GM21526 (cell line): Measurements from ENCODE around the gene TDRD12.

Experiments
- ATAC-seq: cut with Tn5 transposase; IDR thresholded peaks from one replicate; pipeline ENCODE4 v1.9.1; 2021; ENCODE audit warnings: moderate library complexity; ENCODE audit not compliant: unreplicated experiment, low FRiP score

The TDRD12 gene, protein sequence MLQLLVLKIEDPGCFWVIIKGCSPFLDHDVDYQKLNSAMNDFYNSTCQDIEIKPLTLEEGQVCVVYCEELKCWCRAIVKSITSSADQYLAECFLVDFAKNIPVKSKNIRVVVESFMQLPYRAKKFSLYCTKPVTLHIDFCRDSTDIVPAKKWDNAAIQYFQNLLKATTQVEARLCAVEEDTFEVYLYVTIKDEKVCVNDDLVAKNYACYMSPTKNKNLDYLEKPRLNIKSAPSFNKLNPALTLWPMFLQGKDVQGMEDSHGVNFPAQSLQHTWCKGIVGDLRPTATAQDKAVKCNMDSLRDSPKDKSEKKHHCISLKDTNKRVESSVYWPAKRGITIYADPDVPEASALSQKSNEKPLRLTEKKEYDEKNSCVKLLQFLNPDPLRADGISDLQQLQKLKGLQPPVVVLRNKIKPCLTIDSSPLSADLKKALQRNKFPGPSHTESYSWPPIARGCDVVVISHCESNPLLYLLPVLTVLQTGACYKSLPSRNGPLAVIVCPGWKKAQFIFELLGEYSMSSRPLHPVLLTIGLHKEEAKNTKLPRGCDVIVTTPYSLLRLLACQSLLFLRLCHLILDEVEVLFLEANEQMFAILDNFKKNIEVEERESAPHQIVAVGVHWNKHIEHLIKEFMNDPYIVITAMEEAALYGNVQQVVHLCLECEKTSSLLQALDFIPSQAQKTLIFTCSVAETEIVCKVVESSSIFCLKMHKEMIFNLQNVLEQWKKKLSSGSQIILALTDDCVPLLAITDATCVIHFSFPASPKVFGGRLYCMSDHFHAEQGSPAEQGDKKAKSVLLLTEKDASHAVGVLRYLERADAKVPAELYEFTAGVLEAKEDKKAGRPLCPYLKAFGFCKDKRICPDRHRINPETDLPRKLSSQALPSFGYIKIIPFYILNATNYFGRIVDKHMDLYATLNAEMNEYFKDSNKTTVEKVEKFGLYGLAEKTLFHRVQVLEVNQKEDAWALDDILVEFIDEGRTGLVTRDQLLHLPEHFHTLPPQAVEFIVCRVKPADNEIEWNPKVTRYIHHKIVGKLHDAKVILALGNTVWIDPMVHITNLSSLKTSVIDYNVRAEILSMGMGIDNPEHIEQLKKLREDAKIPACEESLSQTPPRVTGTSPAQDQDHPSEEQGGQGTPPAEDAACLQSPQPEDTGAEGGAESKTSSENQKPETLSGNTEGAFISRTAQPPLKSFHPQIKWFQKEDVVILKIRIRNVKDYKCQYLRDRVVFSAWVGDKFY (N-terminal part only)

DNA sequence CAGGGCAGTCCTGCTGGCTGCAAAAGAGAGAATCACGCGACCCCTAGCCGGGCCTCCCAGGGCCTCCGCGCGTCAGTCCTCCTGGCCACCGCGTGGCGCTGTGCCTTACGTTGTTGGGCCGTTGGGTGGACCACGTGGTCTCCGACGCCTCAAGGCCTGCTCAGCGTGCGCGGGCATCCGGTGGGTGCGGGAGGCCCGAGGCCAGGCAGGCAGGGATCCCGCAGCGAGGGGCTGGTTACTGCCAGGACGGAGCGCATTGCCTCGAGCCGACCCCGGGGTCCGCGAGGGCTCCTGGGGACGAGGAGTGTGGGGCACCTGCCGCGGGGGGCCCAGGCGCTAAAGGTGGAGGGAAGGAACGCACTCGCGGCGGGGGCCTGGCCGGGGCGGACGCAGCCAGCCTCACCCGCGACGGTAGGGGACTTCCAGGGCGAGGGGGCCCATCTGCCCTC is at the start of gene TDRD12:
Gene TDRD12, plus strand, starts transcription at position 157 of the 449 bp plus-strand sequence. CDS start 306 bp downstream, outside the sequence.
- ATAC-seq = no peak

DNA sequence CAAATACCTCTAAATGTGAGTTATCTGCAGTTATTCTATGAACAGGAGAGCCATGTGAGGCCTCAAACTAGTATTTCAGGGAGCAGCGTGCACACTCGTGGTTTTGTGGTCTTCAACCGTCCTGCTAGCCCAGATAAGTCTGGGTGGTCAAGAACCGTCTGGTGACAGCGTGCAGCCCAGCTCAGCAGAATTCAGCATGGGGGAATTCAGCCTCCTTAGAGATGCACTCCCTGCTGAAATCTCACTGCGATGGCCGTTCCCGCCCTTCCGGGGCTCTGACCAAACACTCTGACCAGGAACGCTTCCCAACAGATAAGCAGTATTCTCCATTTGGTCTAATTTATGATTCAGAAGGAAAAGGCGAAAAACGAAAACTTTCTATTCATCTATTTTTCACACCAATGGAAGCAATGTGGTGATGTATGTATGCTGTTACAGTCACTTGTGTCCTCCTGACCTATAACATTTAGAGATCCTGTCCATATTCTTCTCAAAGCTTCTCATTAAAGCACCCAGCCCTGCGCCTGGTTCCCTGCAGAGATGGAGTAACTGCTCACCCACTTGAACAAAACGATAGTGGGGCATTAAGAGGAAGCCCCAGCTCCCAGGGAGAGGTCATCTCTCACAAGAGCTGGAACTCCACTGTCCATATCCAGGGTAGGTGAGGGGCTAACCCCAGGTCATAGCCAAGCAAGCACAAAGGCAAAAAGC is 47.5 kb upstream of the TDRD12 start:
- no peak for ATAC-seq

DNA sequence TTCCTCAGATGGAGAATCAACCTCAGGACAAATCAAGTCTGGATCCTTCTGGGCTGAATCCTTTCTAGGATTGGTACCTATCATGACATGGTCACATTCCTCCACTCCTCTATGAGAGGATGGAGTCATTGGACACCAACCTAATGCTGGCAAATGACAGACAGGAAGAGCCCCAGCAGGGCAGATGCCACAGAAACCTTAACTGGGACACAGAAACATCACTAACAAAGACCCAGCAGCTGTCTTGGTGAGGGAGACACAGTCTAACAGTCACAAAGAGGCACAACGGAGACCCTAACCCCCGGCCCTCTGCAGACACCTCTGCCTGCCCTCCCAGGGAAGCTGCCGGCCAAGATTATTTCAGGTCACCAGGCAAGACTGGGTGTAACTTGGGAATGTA is 46.7 kb upstream of the TDRD12 start:
- no peak for ATAC-seq

DNA sequence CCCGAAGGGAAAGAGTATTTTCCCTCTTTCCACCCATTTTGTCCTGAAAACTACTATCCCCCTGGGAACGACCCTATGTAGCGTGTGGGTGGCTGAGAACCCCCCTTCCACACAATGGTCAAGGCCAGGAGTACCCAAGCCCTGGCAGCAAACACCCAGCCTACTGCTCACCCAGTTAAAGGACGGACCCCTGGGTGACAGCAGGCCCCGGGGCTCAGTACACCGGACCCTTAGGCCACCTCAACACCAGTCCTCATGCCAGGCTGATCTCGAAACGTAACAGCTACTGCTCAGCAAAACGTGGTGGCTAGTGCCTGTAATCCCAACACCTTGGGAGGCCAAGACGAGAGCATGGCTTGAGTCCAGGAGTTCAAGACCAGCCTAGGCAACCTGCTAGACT is 46.0 kb upstream of the TDRD12 start:
- no peak for ATAC-seq

DNA sequence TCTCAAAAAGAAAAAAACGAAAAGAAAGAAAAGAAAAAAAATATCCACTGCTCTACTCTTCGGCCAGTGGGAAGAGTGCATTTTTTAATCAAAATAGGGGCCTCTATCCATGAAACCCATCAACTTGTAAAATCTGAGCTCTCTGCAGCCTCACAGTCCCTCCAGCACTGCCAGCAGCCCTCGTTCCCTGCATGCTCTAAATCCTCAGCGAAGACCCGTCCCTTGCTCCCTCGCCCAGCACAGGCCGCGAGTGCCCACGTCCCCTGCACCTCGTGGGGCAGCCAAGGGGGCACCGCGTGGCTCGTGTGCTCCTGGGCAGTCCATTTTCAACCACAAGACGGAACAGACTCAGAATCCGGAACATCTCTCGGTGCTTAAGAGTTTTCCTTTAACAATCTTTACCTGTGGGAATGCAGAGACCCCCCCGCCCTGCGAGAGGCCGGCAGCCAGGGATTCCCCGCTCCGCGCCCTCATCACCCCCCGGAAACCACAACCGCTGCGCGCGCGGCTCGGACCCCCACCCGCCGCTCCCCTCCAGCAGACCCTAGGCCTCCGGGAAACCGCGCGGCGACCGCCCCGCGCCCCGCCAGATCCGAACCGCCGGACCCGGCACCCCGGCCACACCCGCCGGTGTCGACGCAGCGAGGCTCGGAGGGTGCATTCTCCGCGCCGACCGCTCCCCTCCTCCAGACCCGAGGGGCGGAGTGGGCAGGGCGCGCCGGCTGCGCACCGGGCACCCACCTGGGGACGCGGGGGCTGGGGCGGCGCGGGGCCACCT is 45.2 kb upstream of the TDRD12 start:
- ATAC-seq = no peak

DNA sequence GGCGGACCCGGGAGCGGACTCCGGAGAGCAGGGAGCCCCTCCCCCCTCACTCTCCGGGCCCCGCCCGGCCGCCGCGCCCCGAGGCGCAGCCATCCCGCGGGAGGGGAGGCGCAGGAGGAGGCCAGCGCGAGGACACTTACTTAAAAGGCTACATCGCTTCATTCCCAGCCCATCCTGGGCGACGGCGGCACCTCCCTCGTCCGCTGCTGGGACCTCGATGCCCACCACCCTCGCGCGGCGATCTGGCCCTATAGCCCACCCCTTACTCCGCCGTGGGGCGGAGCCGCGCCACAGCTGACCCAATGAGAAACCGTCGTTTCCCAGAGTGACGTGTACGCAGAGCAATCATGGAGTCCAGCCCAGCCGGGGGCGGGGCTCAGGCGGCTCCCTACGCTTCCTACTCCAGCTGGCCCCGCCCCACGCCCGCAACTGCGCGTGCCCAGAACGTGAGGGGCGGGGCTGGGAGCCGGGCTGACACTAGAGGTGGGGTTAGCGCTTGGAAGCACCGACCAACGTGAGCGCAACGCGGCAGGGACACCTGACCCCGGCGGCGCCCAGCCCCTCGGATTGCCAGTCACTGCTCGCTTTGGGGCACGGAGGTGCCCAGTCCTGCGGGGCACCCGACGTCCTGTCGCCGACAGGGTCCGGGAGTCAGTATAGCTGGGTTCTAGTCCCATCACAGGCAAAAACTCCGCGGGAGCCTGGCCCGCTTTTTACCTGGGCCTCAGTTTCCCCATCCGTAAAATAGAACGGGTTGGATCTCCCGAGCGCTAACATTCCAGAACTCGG is 44.4 kb upstream of the TDRD12 start, which contains the start of gene ANKRD27:
Gene ANKRD27, minus strand, starts transcription at position 250 of the 789 bp plus-strand sequence. CDS start 16,165 bp downstream, outside the sequence.
- peak; percentile 96 for ATAC-seq

DNA sequence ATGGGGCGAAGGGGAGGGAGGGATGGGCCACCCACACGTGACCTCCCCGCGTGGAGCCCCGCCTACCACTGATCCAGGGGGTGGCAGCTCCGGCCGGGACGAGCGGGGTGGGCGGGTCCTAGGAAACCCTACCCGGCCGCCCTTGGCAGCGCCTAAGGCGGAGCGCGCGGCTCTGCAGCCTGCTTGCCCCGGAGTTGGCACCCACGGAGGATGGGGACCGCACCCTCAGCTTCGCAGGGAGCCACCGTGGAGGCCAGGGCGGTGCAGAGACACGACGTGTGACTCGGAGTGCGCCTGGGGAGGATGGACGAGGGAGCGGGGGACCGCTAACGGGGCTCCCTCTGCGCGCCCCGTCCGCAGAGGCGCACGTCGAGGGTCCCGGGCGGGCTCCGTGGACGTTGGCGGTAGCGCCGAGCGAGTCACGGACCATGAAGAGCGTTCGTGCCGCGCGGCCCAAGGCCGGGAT is 43.8 kb upstream of the TDRD12 start, which contains the start of gene RGS9BP:
Gene RGS9BP, plus strand, starts transcription at position 129 of the 466 bp plus-strand sequence. CDS start 416 bp downstream, outside the sequence.
- ATAC-seq = no peak

DNA sequence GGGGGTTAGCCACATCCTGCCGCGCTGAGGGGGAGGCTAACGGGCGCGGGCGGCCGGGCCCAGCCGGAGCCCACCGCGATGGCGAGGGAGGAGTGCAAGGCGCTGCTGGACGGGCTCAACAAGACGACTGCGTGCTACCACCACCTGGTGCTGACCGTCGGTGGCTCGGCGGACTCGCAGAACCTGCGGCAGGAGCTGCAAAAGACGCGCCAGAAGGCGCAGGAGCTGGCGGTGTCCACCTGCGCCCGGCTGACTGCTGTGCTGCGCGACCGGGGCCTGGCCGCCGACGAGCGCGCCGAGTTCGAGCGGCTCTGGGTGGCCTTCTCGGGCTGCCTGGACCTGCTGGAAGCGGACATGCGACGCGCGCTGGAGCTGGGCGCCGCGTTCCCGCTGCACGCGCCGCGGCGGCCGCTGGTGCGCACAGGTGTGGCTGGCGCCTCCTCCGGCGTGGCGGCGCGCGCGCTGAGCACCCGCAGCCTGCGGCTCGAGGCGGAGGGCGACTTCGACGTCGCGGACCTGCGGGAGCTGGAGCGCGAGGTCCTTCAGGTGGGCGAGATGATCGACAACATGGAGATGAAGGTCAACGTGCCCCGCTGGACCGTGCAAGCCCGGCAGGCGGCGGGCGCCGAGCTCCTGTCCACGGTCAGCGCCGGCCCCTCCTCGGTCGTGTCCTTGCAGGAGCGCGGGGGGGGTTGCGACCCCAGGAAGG is 43.2 kb upstream of the TDRD12 start:
- ATAC-seq = no peak

DNA sequence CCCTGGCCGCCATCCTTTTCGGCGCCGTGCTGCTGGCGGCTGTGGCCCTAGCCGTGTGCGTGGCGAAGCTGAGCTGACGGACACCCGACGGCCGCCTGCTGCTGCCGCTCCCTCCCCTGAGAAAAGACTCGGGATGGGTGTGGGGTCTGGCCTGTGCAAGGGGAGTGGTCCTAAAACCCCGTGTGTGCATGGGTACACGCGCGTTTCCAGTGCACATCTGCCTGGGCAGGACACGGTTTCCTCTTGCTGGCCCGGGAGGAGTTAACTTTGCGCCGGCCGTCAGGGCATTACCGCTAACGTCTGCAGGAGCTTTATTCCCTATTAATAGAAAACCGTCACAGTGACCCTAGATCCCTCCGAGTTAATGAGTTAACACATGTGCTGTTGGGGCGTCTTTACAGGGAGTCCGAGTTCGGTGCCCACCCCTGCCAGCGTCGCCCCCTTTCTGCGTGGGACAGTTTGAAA is 42.6 kb upstream of the TDRD12 start:
- no peak for ATAC-seq

DNA sequence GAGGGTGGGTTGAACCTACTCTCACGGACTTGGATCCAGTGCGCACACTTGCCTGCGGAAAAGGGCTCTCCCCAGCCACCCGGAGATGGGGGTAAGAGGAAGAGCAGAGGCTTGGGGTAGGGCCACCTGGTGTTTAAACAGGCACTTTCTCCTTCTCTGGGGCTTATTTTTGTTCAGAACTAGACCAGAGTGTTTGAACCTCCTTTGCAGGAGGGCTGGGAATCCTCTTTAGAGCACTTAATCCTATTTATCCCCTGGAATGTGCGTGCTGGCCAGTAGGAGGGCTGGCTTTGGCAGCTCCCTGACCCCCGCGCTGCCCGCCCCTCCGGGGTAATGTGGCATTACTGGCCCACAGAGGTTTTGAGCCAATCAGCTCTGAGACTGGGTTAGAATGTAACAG is 41.9 kb upstream of the TDRD12 start:
- no peak for ATAC-seq

DNA sequence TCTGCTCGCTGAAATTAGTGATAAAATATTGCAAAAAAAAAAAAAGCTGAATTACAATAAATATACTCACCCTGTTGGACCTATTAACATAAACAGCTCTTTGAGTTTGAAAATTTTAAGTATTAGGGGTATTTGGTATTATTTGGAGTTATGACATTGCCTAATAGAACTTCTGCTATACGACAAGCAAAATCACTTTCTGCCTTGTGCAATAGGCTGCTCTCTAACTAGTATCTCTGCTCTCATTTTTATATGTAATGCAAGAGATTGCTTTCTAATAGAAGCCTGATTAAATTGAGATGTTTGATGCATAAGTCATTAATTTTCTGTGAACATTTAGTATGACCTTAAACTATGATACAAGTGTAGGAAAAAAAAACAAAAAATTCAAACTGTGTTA is 38.6 kb upstream of the TDRD12 start:
- ATAC-seq = no peak

DNA sequence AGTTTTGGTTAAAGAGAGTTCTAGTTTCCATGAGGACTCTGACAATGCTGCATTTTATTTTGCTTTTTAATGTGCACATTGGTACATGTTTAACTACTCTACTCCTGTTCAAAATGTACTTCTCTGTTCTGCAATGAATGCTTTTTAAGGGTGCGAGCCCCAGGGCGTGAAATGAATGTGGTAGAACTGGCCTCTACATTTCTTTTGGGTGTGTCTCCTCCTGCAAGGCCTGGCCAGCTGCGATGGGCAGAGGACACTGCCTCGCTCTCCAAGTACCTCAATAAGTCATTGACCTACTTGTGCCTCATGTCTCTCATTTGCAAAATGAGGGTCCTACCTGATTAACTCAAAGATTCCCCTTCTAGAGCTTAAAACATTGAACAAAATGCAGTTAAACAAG is 37.2 kb upstream of the TDRD12 start:
- no peak for ATAC-seq

DNA sequence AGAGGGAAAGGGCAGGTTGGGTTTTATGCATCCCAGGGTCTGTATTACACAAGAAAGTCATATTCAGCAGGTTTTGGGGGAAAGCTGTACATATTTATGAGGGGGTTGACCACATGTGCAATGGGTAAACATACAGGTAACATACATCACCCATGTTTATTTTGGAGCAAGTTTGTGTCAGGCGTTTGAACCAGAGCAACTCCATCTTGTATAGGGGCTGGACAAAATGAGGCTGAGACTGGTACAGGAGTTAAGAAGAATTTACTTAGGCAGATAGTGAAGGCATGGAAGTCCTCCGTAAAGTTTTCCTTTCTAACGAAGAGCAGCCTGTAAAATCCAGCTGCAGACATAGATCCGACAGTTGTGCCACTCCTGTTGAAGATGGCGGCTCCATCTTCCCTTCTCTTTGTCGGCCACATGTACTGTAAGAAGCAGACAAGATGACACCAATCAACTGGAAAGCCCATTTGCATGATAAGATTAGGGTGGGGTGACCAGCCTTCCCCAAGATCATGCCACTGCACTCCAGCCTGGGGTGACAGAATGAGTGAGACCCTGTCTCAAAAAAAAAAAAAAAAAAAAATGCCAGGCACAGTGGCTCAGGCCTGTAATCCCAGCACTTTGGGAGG is 32.6 kb upstream of the TDRD12 start:
- no peak for ATAC-seq

DNA sequence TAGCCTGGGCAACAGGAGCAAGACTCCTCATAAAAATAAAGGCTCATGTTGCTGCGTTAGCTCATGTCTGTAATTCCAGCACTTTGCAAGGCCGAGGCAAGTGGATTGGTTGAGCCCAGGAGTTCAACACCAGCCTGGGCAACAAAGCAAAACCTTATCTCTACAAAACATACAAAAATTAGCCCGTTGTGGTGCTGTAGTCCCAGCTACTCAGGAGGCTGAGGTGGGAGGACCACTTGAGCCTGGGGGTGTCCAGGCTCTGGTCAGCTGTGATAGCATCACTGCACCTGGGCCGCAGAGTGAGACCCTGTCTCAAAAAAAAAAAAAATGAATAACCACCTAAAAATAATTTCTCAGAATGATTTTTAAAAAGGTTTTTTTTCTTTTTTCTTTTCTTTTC is 31.9 kb upstream of the TDRD12 start:
- ATAC-seq = no peak

DNA sequence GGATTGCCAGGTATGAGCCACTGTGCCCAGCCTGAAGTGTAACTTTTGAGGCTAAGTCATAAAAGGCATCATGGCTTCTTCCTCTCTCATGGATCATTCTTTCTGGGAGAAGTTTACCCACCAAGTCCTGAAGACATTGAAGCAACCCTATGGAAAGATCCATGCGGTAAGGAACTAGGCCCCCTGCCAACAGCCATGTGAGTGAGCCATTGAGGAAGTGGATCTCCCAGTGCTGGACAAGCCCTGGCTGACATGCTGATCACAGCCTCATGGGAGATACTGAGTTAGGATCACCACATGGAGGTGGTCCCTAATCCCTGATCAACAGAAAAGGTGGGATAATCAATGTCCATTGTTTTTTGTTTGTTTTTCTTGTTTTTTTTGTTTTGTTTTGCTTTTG is 31.3 kb upstream of the TDRD12 start:
- ATAC-seq = no peak

DNA sequence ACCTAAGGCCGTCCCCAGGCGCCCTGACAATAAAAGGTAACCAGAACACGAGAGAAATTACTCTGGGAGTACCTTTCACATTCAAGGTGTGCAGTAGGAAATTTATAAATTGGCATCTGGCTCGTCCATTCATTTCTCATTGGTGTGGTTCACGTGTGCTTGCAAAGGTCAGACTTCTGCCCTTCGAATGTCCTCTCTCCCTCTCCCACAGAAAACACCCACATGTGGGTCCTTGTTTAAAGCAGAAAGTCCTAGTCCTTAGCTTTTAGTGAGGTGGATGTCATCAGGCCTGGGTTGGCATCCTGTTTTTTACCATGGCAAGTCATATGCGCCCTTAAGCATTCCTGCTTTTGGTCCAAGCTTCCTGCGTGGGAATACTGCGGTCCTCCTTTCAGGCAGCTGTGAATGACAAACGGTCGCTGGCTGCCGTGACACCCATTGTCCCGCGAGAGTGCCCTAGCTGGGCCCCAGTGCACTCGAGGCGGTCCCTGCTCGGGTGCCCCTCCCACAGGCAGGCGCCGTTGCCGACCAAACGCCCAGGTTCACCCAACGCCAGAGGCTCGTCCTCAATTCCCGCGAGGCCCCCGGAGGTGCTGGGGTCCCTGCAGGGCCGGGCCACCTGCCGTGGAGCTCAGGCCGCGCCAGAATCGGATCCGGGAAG is 28.1 kb upstream of the TDRD12 start, which contains the start of gene NUDT19:
Gene NUDT19, plus strand, starts transcription at position 531 of the 661 bp plus-strand sequence. CDS start 140 bp downstream, outside the sequence.
- ATAC-seq = peak; percentile 88
